NB4 (cell line): ENCODE data around the gene IL17D.

Experiments
- POLR2A ChIP-seq: IDR thresholded peaks from 2 replicates; pipeline ENCODE4 v1.6.1; 2011; ENCODE audit warnings: mild to moderate bottlenecking; ENCODE audit not compliant: insufficient read length; ENCODE audit errors: extremely low read depth
- TF ChIP-seq, protein P1 (sequence below): IDR thresholded peaks from 2 replicates; pipeline ENCODE4 v1.6.1; 2011; ENCODE audit warnings: low read depth, low read length
- TF ChIP-seq, protein P2 (sequence below): IDR thresholded peaks from one replicate; pipeline ENCODE4 v1.5.1; 2012; ENCODE audit warnings: low read depth, low read length

DNA sequence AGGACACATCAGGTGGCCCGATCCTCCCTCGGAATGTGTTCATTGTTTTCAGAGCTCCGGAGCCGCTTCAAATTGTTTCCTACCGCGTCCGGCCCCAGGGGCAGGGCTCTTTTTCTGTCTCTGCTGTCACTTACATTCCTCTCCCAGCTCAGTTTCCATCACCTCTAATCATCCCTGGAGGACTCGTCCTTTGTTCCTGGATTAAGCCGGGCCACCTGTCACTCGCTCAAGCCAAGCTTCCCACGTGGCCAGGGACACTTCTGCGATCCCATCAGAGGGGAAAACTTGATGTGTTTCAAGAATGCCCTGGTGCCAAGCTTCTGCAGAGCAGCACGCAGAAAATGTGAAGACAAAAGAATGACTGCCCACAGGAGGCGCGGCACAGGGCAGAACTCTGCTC, 13.5 kb downstream of the IL17D start:
- TF ChIP-seq, protein P1, sequence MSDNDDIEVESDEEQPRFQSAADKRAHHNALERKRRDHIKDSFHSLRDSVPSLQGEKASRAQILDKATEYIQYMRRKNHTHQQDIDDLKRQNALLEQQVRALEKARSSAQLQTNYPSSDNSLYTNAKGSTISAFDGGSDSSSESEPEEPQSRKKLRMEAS: no peak
- TF ChIP-seq, protein P2, sequence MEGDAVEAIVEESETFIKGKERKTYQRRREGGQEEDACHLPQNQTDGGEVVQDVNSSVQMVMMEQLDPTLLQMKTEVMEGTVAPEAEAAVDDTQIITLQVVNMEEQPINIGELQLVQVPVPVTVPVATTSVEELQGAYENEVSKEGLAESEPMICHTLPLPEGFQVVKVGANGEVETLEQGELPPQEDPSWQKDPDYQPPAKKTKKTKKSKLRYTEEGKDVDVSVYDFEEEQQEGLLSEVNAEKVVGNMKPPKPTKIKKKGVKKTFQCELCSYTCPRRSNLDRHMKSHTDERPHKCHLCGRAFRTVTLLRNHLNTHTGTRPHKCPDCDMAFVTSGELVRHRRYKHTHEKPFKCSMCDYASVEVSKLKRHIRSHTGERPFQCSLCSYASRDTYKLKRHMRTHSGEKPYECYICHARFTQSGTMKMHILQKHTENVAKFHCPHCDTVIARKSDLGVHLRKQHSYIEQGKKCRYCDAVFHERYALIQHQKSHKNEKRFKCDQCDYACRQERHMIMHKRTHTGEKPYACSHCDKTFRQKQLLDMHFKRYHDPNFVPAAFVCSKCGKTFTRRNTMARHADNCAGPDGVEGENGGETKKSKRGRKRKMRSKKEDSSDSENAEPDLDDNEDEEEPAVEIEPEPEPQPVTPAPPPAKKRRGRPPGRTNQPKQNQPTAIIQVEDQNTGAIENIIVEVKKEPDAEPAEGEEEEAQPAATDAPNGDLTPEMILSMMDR: no peak
- no peak for TF ChIP-seq POLR2A
